HepG2 (cell line): ENCODE measurements around the gene ZFAND3. TPM values are rescaled to one million over a fixed set of nuclear protein-coding genes. Genes with fewer than 3 reads are reported as not detected.
A peak's percentile ranks its signal among the peaks of the same experiment; 100 is the strongest.

Experiments
- ASH2L ChIP-seq: fragments of 300-600, 200-600 bp; sonication (generic); IDR thresholded peaks from 2 replicates; pipeline ENCODE4 v1.7.0; 2017; ENCODE audit warnings: low read depth, mild to moderate bottlenecking, moderate library complexity, mixed read lengths, low read length; ENCODE audit not compliant: insufficient read length
- ATF2 ChIP-seq: sonication (generic); formaldehyde crosslinking; IDR thresholded peaks from 2 replicates; pipeline ENCODE4 v1.4.0; 2020; ENCODE audit warnings: missing genetic modification reagents
- ATF7 ChIP-seq, 2 experiments: fragments of 450-650 bp in 1 of 2; sonication (generic) in 1 of 2; formaldehyde crosslinking in 1 of 2; IDR thresholded peaks; 2 replicates each; pipeline versions ENCODE4 v1.4.0 to v1.6.1; 2016 to 2020; ENCODE audit warnings: antibody characterized with exemption in 1 of 2, mild to moderate bottlenecking in 1 of 2, missing genetic modification reagents in 1 of 2
- FOXP1 ChIP-seq, 2 experiments: fragments of 450-650 bp in 1 of 2; IDR thresholded peaks; 2 replicates each; pipeline ENCODE4 v1.6.1; 2017 to 2018; ENCODE audit warnings: antibody characterized with exemption in 1 of 2
- KAT2B ChIP-seq: fragments of 150-350 bp; IDR thresholded peaks from 2 replicates; pipeline ENCODE4 v1.6.1; 2014; ENCODE audit warnings: low read depth, low read length, borderline replicate concordance
- KDM5B ChIP-seq: sonication (generic); formaldehyde crosslinking; IDR thresholded peaks from 2 replicates; pipeline ENCODE4 v1.4.0; 2020; ENCODE audit warnings: missing genetic modification reagents, mild to moderate bottlenecking, borderline replicate concordance
- KLF11 ChIP-seq: IDR thresholded peaks from 2 replicates; pipeline ENCODE4 v1.6.1; 2016; ENCODE audit warnings: missing compliant biosample characterization
- MBNL3 ChIP-seq: fragments of 250-450 bp; sonication (Bioruptor Pico); conservative IDR thresholded peaks from 2 replicates; pipeline ENCODE4 v1.8.0; 2022; ENCODE audit warnings: mild to moderate bottlenecking, inconsistent platforms
- NFIC ChIP-seq: IDR thresholded peaks from 2 replicates; pipeline ENCODE4 v1.6.1; 2012; ENCODE audit warnings: mild to moderate bottlenecking, low read length, inconsistent platforms
- NR1H2 ChIP-seq: sonication (generic); formaldehyde crosslinking; IDR thresholded peaks from 2 replicates; pipeline ENCODE4 v1.8.1; 2022; ENCODE audit warnings: low read depth, missing genetic modification reagents, borderline replicate concordance
- NR2F6 ChIP-seq, 2 experiments: IDR thresholded peaks; 2 replicates each; pipeline ENCODE4 v1.6.1; 2016; ENCODE audit warnings: antibody characterized with exemption in 1 of 2, mild to moderate bottlenecking in 1 of 2
- PATZ1 ChIP-seq: sonication (generic); formaldehyde crosslinking; IDR thresholded peaks from 2 replicates; pipeline ENCODE4 v1.4.0; 2020; ENCODE audit warnings: missing genetic modification reagents
- PAXIP1 ChIP-seq: sonication (generic); formaldehyde crosslinking; conservative IDR thresholded peaks from 2 replicates; pipeline ENCODE4 v1.4.0; 2020; ENCODE audit warnings: mild to moderate bottlenecking, missing genetic modification reagents, moderate library complexity
- PHF21A ChIP-seq: sonication (generic); formaldehyde crosslinking; IDR thresholded peaks from 2 replicates; pipeline ENCODE4 v1.5.0; 2020; ENCODE audit warnings: mild to moderate bottlenecking, missing genetic modification reagents
- SIX4 ChIP-seq: sonication (generic); formaldehyde crosslinking; IDR thresholded peaks from 2 replicates; pipeline ENCODE4 v1.4.0; 2020; ENCODE audit warnings: missing genetic modification reagents
- XBP1 ChIP-seq: sonication (generic); formaldehyde crosslinking; IDR thresholded peaks from 2 replicates; pipeline ENCODE4 v1.5.0; 2020; ENCODE audit warnings: missing genetic modification reagents
- ZBTB34 ChIP-seq: sonication (generic); formaldehyde crosslinking; IDR thresholded peaks from 2 replicates; pipeline ENCODE4 v1.8.0; 2022; ENCODE audit warnings: mild to moderate bottlenecking, missing genetic modification reagents
- ZNF121 ChIP-seq: sonication (generic); formaldehyde crosslinking; IDR thresholded peaks from 2 replicates; pipeline ENCODE4 v1.5.0; 2020; ENCODE audit warnings: mild to moderate bottlenecking, missing genetic modification reagents
- ZNF850 ChIP-seq: sonication (generic); formaldehyde crosslinking; conservative IDR thresholded peaks from 2 replicates; pipeline ENCODE4 v1.9.0; 2021; ENCODE audit warnings: mild to moderate bottlenecking, missing genetic modification reagents
- polyA plus RNA-seq, 8 experiments: library from polyadenylated mRNA; depleted of rRNA in 3 of 8; stranded (reverse) in 7 of 8; unstranded in 1 of 8; fragments of >200 nt; fragmentation: Illumina TruSeq in 4 of 8; extraction: Trizol in 4 of 8; gene quantifications; 2 replicates each; pipeline versions ENCODE4 v1.2.1 to v1.2.3, GENCODE V29; 2011 to 2016; ENCODE audit warnings: low read depth in 4 of 8, missing spikeins in 1 of 8, mixed read lengths in 1 of 8; ENCODE audit not compliant: insufficient read depth in 1 of 8
- total RNA-seq, 5 experiments: library from RNA; depleted of rRNA; stranded (reverse); fragments of >200 nt; fragmentation: Illumina TruSeq; extraction: Trizol; gene quantifications; 2 replicates each; pipeline ENCODE4 v1.2.3, GENCODE V29; 2016; ENCODE audit warnings: low read depth in 1 of 5

Gene ZFAND3
- total and polyA plus RNA-seq, 2 of the 13 experiments (the other 11 are each of a cell fraction or from before 2014, with no cell fraction given): 16.4 to 17.1 TPM

GRCh38 chr6:37799263-37799644 lies 20.3 kb upstream of the ZFAND3 start (continued):
- TF ChIP-seq PATZ1 (CRISPR knock-in tag): peak; percentile 79
- TF ChIP-seq NR1H2 (CRISPR knock-in tag): no peak
- no peak for TF ChIP-seq KAT2B
- TF ChIP-seq XBP1 (CRISPR knock-in tag): no peak
- peak; percentile 22; the same call in 1 of the 2 replicates for TF ChIP-seq NFIC
- peak; percentile 69 for TF ChIP-seq SIX4 (CRISPR knock-in tag)
- TF ChIP-seq ZNF121: peak; percentile 30; the same call in 1 of the 2 replicates
- no peak for TF ChIP-seq ATF7 (IDR thresholded peaks at IDR 0.05)
- no peak for TF ChIP-seq ATF7 (CRISPR knock-in tag; IDR thresholded peaks at IDR 0.05)
- TF ChIP-seq ASH2L: peak; percentile 70
- no peak for TF ChIP-seq FOXP1 (IDR thresholded peaks at IDR 0.05)
- peak; percentile 56; the same call in 1 of the 2 replicates for TF ChIP-seq FOXP1 (CRISPR knock-in tag; IDR thresholded peaks at IDR 0.05)
- TF ChIP-seq PHF21A (CRISPR knock-in tag): peak; percentile 85
- TF ChIP-seq ATF2 (CRISPR knock-in tag): no peak
- no peak for TF ChIP-seq MBNL3
- TF ChIP-seq KDM5B (CRISPR knock-in tag): no peak
- peak; percentile 58 for TF ChIP-seq NR2F6 (IDR thresholded peaks at IDR 0.05)
- peak; percentile 83; the same call in 1 of the 2 replicates for TF ChIP-seq NR2F6 (CRISPR knock-in tag; IDR thresholded peaks at IDR 0.05)
- TF ChIP-seq KLF11 (CRISPR knock-in tag): peak; percentile 86
- TF ChIP-seq ZNF850 (CRISPR knock-in tag): no peak
- TF ChIP-seq PAXIP1 (CRISPR knock-in tag): peak; percentile 91
- TF ChIP-seq ZBTB34 (CRISPR knock-in tag): 0 out of 2 replicates have a peak, but pooled peaks have one; percentile 41
